T1000 (cell line): ENCODE data around the gene ADARB2.

Experiments used
- DNase-seq: peaks from one replicate; lab custom pipeline; 2025; ENCODE audit warnings: mixed read lengths; lab: John Stamatoyannopoulos, UW

Gene ADARB2

GRCh38 chr10:1187855-1188557 lies 549.3 kb downstream of the ADARB2 start:
- no peak for DNase-seq

GRCh38 chr10:1187151-1187854 lies 550.0 kb downstream of the ADARB2 start:
- DNase-seq: no peak

- DNase-seq: no peak
These were observed 550.7 kb downstream of the ADARB2 start for GRCh38 chr10:1186683-1186990.

GRCh38 chr10:1185911-1186682 lies 551.2 kb downstream of the ADARB2 start:
- no peak for DNase-seq

- no peak for DNase-seq
These were observed 552.5 kb downstream of the ADARB2 start for GRCh38 chr10:1184541-1185430.

- DNase-seq: no peak
These were observed 553.6 kb downstream of the ADARB2 start for GRCh38 chr10:1183701-1184100.

- DNase-seq: no peak
These were observed 554.3 kb downstream of the ADARB2 start for GRCh38 chr10:1183033-1183396.

- no peak for DNase-seq
These were observed 554.9 kb downstream of the ADARB2 start for GRCh38 chr10:1182280-1183032.

GRCh38 chr10:1180836-1181235 lies 556.5 kb downstream of the ADARB2 start:
- DNase-seq: no peak

- DNase-seq: no peak
These were observed 557.1 kb downstream of the ADARB2 start for GRCh38 chr10:1180071-1180730.

GRCh38 chr10:1179346-1180070 lies 557.8 kb downstream of the ADARB2 start:
- DNase-seq: no peak

- no peak for DNase-seq
These were observed 558.8 kb downstream of the ADARB2 start for GRCh38 chr10:1178506-1178905.

- no peak for DNase-seq
These were observed 559.4 kb downstream of the ADARB2 start for GRCh38 chr10:1177936-1178335.

- DNase-seq: no peak
These were observed 561.3 kb downstream of the ADARB2 start for GRCh38 chr10:1175956-1176565.

GRCh38 chr10:1174022-1174421 lies 563.3 kb downstream of the ADARB2 start:
- DNase-seq: no peak

- DNase-seq: no peak
These were observed 564.2 kb downstream of the ADARB2 start for GRCh38 chr10:1173091-1173490.

- DNase-seq: no peak
These were observed 564.9 kb downstream of the ADARB2 start for GRCh38 chr10:1172256-1172984.

GRCh38 chr10:1171586-1171985 lies 565.7 kb downstream of the ADARB2 start:
- no peak for DNase-seq

- no peak for DNase-seq
These were observed 566.1 kb downstream of the ADARB2 start for GRCh38 chr10:1171182-1171581.
